GM21723 (cell line): ENCODE measurements around the gene TRPM1.
A peak's percentile ranks its signal among the peaks of the same experiment; 100 is the strongest.

Source experiments
- ATAC-seq: cut with Tn5 transposase; IDR thresholded peaks from one replicate; pipeline ENCODE4 v1.9.1; 2021; ENCODE audit warnings: mild to moderate bottlenecking, moderate library complexity; ENCODE audit not compliant: unreplicated experiment

Gene TRPM1

DNA sequence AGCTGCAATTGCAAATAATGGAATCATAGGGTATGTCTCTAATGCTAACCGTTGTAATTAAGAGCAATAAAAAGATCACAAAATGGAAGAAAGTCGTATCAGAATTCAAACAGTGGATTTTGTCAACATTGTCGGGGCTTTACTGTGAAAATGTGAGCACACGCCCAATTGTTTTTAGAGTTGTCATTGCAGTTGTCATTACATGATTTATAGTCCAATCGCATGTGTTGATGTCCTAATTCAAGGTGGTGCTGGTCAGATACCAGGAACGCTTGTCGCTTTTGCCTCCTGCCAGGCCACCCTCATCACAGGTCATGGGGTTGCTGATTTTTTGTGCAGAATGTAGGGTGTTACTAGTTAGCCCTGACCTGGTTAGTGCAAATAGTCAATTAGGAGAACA, 16.2 kb downstream of the TRPM1 start:
- ATAC-seq: no peak

- ATAC-seq: no peak
Measured at GRCh38 chr15:31084176-31084575, 17.3 kb downstream of the TRPM1 start.

- no peak for ATAC-seq
Measured at GRCh38 chr15:31083370-31083780, 18.1 kb downstream of the TRPM1 start.

GRCh38 chr15:31082771-31083369, 18.7 kb downstream of the TRPM1 start:
- no peak for ATAC-seq

DNA sequence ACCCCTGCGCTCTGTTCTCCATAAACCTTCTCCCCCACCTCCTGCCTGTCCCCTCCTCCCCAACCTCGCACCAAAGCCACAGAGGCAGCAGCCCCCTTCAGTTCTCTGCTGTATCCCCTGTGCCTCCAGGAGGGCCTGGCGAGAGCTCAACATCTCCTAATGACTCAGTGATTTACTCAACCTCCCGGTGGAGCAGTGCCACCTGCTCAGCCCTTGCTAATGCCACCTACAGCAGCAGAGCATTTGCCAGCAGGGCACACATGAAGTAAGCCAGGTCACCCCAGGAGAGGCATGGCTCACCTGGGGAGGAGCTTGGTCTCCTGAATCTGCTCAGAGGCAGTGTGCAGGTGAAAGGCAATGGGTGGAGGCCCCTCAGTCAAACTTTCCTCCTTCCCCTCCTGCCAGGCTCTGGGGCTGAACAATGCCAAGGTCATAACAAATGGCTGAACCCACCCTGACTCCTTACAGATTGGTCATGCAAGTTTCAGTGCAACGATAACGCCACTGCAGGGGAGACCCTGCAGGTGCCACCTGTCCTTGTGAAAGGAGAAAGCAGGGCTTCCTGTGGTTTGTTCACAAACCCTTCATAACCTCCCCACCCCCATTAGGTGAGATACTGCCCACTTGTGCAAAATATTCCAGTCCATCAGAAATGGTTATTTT, 19.8 kb downstream of the TRPM1 start:
- ATAC-seq: no peak

- no peak for ATAC-seq
Measured at GRCh38 chr15:31081056-31081455, 20.5 kb downstream of the TRPM1 start.

GRCh38 chr15:31080591-31081014, 20.9 kb downstream of the TRPM1 start:
- no peak for ATAC-seq

DNA sequence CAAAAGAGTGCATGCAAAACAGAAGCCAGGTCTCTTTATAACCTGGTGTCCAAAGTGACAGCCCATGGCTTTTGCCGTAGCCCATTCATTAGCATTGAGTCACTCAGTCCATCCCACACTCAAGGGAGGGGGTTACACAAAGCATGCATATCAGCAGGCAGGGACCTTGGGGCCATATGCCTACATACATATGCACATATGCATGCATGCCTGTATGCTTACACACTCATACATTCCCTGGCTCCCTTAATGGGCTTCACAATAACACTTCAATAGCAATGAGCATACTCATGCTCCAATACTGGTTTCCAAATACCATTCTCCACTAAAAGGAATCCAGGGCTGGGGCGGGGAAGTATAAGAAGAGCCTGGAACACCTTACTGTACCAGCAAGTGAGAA, 22.0 kb downstream of the TRPM1 start:
- no peak for ATAC-seq

GRCh38 chr15:31078471-31078870, 23.1 kb downstream of the TRPM1 start:
- ATAC-seq: no peak

DNA sequence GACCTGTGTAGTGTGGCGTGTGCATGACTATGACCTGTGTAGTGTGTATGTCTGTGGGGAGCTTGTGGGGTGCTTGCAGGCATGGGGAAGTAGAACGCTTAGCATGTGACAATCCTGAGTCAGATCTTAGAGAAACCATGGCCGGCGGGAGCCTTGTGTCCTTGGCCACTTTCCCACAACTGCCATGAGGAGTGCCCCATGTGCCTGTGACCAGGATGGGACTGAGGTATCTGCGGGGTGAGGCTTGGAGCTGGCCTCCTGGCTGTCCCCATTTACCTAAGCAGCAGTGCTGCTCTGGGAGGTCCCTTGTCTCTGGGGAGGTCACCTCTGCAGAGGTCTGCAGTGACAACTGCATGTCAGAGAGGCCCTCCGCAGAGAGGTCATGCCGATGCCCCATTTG, 23.6 kb downstream of the TRPM1 start:
- no peak for ATAC-seq

DNA sequence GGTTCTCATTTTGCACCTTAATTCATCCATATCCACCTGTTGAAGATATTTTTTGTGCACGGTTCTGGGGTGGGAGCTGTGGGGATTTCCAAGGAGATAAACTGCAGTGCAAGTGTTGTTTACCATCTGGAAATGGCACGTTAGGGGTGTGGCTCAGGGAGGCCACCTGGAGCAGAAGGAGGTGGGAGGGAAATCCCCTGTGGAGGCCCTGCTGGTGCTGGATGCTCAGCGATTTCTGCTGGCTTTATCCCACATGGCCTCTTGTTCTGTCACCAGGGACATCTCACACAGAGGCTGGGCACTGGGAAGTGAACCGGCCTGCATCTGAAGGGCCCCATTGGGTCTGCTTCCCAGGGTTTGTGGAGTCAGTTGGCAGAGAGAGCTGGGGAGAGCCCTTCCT, 24.3 kb downstream of the TRPM1 start:
- ATAC-seq: no peak

GRCh38 chr15:31074321-31074720, 27.2 kb downstream of the TRPM1 start:
- ATAC-seq: no peak

DNA sequence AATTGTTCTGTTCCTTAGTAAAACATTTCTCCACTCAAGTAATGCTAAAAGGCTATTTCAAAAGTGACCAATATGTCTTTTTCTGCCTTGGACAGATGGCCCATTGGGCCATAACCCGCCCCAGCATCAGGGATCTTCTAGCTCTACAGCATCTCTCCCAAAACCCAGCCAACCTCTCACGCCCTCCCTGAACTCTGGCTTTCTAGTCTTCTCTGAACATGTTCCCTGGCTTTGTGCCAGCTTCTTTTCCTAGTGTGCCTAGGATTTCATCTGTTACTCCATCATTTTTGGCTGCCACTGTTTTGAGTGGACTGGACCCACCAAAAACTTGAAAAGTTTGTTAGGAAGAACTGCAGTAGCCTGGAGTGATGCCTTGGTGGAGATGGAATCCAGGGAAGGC, 30.7 kb downstream of the TRPM1 start:
- ATAC-seq: no peak

DNA sequence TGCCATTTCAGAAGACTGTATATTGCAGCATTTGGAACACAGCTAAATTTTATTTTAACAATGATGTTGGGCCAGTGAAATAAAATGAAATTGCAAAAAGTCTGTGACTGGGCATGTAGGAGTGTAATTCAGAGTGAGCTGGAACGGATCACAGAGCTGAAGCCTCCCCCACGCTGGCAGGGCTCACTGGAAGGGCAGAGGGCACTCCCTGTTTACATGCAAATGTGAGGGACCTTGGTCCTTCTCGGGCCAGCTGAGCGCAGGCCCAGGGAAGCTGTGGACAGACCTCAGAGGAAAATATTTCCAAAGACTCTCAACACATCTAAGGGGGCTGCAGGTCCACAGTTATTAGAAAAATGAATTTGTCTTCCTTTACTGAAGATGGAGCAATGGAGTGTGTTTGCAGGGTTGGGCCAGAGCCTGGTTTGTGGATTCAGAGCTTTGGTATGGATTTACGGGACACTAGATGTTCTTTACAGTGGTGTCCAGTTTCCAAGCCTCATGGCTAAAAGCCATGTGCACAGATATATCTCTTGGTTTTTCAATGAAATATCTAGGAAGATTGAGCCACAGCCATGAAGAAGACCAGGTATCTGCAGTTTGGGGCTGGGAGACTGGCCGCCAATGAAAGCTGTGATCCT, 32.0 kb downstream of the TRPM1 start:
- no peak for ATAC-seq

DNA sequence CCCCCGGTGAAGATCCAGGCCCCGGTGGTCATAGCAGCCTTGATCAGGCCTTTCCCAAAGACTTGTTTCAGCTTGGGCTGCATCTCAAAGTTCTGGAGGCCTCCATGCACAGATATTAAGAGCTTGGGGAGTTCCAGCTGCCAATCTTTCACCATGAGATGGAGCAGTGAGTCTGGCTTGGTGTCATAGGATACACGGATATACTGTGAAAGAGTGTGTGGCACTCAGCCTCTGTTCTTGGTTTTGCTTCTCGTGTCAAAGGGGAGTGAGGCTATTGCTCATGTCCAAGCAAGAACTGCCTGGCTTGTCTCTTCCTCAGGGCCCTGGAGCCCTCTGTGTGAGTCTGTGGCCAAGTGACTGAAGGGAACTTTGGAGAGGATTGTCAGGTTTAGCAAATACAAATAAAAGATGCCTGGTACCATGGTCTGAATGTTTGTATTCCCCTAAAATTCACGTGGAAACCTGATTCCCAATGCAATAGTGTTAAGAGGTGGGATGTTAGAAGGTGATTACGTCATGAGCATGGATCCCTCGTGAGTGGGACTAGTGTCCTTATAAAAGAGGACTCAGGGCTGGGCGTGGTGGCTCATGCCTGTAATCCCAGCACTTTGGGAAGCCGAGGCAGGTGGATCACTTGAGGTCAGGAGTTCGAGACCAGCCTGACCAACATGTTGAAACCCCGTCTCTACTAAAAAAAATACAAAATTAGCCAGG, 33.5 kb downstream of the TRPM1 start:
- ATAC-seq: no peak

DNA sequence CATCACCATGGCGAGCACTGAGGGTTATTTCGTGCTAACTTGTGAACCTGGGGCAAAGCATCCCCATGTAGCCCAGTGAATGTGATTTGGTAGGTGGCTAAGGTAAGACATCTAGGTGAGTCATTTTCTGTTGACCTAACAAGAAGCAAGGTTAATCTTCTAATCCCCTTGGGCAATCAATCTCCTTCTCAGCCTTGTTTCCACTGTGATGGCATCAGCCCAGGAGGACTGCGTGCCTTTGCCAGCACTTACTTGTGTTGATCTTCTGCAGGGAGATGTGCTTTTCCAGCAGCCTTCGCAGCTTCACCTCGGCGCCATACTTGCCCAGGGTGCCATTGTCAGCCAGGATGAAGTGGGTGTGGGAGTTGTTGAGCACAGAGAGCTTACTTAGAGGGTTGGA, 35.7 kb downstream of the TRPM1 start:
- no peak for ATAC-seq

GRCh38 chr15:31062911-31063310, 38.6 kb downstream of the TRPM1 start:
- ATAC-seq: no peak

- peak; percentile 66 for ATAC-seq
Measured at GRCh38 chr15:31062310-31062847, 39.1 kb downstream of the TRPM1 start.

DNA sequence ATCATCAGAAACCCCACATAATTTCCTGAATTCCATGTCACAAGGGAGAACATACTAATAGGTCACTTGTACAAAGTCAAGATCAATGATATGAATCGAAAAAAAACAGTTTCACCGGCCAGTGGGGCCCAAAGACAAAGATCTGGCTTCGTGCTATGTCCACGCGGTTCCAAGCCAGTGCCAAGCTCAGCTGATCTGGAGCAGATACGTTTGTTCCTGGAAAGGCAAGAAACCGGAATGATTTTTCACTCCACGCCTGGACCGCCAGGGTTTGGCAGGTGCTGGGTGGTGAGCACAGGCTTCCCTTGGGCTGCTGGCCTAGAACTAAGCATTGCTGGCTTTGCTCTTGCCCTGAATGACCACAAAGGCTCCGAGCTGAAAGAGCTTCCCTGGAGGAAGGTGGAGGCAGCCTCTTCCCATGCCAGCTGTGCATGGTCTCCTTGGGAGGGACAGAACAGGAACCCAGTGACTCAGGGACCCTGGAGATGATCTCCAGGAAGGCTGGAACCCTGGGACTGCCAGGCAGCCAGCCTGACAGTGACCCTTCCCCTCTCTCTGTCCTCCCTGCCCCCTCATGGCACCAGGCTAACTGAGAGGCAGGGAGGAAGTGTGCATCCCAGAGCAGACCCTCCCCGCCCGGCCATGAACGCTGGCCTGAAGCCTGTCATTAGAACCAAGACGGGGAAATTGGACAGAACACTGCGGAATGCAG, 40.9 kb downstream of the TRPM1 start:
- no peak for ATAC-seq

- ATAC-seq: no peak
Measured at GRCh38 chr15:31058236-31058962, 43.1 kb downstream of the TRPM1 start.
